SU-DHL-6 (cell line): ENCODE data around the gene MTA2.

Experiments used
- H2AFZ ChIP-seq: fragments of 200-600 bp; sonication (generic); 2 replicates; pipeline ENCODE4 v1.6.1; 2014; ENCODE audit warnings: low read depth, mild to moderate bottlenecking, moderate library complexity, mixed read lengths, antibody characterized with exemption, low read length; ENCODE audit not compliant: severe bottlenecking
- H3F3A ChIP-seq: fragments of 200-600 bp; shearing (Covaris generic); 2 replicates; pipeline ENCODE4 v1.6.0; 2016; ENCODE audit warnings: antibody characterized with exemption, mild to moderate bottlenecking; ENCODE audit not compliant: insufficient read depth
- H3K27ac ChIP-seq: fragments of 200-600 bp; sonication (generic); 2 replicates; pipeline ENCODE4 v1.5.1; 2016; ENCODE audit warnings: low read depth, mild to moderate bottlenecking, low read length, moderate library complexity, mixed read lengths
- H3K27me3 ChIP-seq: fragments of 200-600 bp; sonication (generic), shearing (Covaris generic); 2 replicates; pipeline ENCODE4 v1.6.0; 2014; ENCODE audit warnings: mild to moderate bottlenecking, low read length
- H3K36me3 ChIP-seq: fragments of 200-600 bp; sonication (generic); 2 replicates; pipeline ENCODE4 v1.6.1; 2014; ENCODE audit warnings: mild to moderate bottlenecking, low read length, mixed read lengths
- H3K4me2 ChIP-seq: fragments of 300-600, 200-600 bp; shearing (Covaris generic), sonication (generic); 2 replicates; pipeline ENCODE4 v1.6.0; 2014; ENCODE audit warnings: low read length, low read depth, mild to moderate bottlenecking; ENCODE audit not compliant: poor library complexity, severe bottlenecking
- H3K4me3 ChIP-seq: fragments of 200-600 bp; sonication (generic); 2 replicates; pipeline ENCODE4 v1.5.1; 2014; ENCODE audit warnings: antibody characterized with exemption, low read length, mild to moderate bottlenecking, mixed read lengths; ENCODE audit not compliant: insufficient read depth, poor library complexity, severe bottlenecking
- H3K79me2 ChIP-seq: fragments of 200-600 bp; sonication (generic); 2 replicates; pipeline ENCODE4 v1.6.1; 2014; ENCODE audit warnings: mild to moderate bottlenecking, low read length, moderate library complexity; ENCODE audit not compliant: insufficient read depth
- H3K9ac ChIP-seq: fragments of 200-600 bp; sonication (generic); 2 replicates; pipeline ENCODE4 v1.7.0; 2014; ENCODE audit warnings: mild to moderate bottlenecking, low read length
- H3K9me2 ChIP-seq: fragments of 200-600 bp; sonication (generic); replicated peaks from 2 replicates; pipeline ENCODE4 v1.6.1; 2014; ENCODE audit warnings: low read length; ENCODE audit not compliant: insufficient read depth
- H3K9me3 ChIP-seq: fragments of 200-600 bp; sonication (generic); 2 replicates; pipeline ENCODE4 v1.6.1; 2014; ENCODE audit warnings: low read length, mixed read lengths; ENCODE audit not compliant: insufficient read depth
- H4K20me1 ChIP-seq: fragments of 200-600 bp; sonication (generic); 2 replicates; pipeline ENCODE4 v1.6.1; 2014; ENCODE audit warnings: low read depth, mild to moderate bottlenecking, antibody characterized with exemption, low read length, moderate library complexity, mixed read lengths
- EZH2phosphoT487 ChIP-seq: fragments of 200-600 bp; sonication (generic), shearing (Covaris generic); conservative IDR thresholded peaks from 2 replicates; pipeline ENCODE4 v1.6.1; 2018; ENCODE audit warnings: mild to moderate bottlenecking, antibody characterized with exemption, low read length, moderate library complexity, mixed read lengths
- TF ChIP-seq, protein P1 (sequence below): fragments of 200-600 bp; sonication (generic); IDR thresholded peaks from one replicate; pipeline ENCODE4 v1.5.1; 2017; ENCODE audit warnings: antibody characterized with exemption, mild to moderate bottlenecking, low read length, moderate library complexity; ENCODE audit not compliant: insufficient read depth, poor library complexity, severe bottlenecking

MTA2 gene

GRCh38 chr11:62645946-62646824 lies 44.5 kb upstream of the MTA2 start, which contains the start of gene GANAB:
Gene GANAB (minus strand): TSS chr11:62646613. CDS start chr11:62646599, 14 bp downstream.
- H3K9me3 ChIP-seq = no peaks in the 10 kb centered on the region
- peaks cover 4% of the 10 kb centered on the region for H3F3A ChIP-seq
- H3K79me2 ChIP-seq = peaks cover 49% of the 10 kb centered on the region
- peak within 1 kb of the TSS; percentile 98 for H3K9ac ChIP-seq
- TF ChIP-seq EZH2phosphoT487 = no peak
- TF ChIP-seq, protein P1, sequence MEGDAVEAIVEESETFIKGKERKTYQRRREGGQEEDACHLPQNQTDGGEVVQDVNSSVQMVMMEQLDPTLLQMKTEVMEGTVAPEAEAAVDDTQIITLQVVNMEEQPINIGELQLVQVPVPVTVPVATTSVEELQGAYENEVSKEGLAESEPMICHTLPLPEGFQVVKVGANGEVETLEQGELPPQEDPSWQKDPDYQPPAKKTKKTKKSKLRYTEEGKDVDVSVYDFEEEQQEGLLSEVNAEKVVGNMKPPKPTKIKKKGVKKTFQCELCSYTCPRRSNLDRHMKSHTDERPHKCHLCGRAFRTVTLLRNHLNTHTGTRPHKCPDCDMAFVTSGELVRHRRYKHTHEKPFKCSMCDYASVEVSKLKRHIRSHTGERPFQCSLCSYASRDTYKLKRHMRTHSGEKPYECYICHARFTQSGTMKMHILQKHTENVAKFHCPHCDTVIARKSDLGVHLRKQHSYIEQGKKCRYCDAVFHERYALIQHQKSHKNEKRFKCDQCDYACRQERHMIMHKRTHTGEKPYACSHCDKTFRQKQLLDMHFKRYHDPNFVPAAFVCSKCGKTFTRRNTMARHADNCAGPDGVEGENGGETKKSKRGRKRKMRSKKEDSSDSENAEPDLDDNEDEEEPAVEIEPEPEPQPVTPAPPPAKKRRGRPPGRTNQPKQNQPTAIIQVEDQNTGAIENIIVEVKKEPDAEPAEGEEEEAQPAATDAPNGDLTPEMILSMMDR = no peak
- no peaks in the 10 kb centered on the region for H3K9me2 ChIP-seq
- peak within 1 kb of the TSS; percentile 79 for H3K27ac ChIP-seq
- H4K20me1 ChIP-seq = no peaks in the 10 kb centered on the region
- no peaks in the 10 kb centered on the region for H3K36me3 ChIP-seq
- no peaks in the 10 kb centered on the region for H3K27me3 ChIP-seq
- no peak within 1 kb of the TSS for H2AFZ ChIP-seq
- peak within 1 kb of the TSS; percentile 86 for H3K4me2 ChIP-seq
- H3K4me3 ChIP-seq = peak within 1 kb of the TSS; percentile 89

DNA sequence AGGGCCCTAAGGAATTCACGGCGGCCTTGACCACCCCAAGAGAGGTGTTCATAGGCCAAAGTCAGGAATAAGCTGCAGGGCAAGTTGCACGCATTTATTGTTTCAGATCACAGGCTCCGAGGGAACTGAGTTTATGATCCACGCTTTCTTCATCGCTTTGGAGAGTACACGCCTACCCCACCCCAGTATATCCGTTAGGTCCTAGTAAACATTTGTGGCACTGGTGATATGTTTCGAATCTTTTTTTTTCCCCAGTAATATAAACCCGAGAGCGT lies 43.9 kb upstream of the MTA2 start:
- peaks cover 4% of the 10 kb centered on the region for H3F3A ChIP-seq
- H3K4me2 ChIP-seq = peak overlapping the region; percentile 86
- TF ChIP-seq, protein P1 = no peak
- TF ChIP-seq EZH2phosphoT487 = no peak
- H3K9me3 ChIP-seq = no peaks in the 10 kb centered on the region
- no peaks in the 10 kb centered on the region for H3K27me3 ChIP-seq
- H3K4me3 ChIP-seq = peak overlapping the region; percentile 89
- H2AFZ ChIP-seq = no peak overlapping the region
- H3K9me2 ChIP-seq = no peaks in the 10 kb centered on the region
- peak overlapping the region; percentile 79 for H3K27ac ChIP-seq
- H3K9ac ChIP-seq = peak overlapping the region; percentile 98
- H3K36me3 ChIP-seq = no peaks in the 10 kb centered on the region
- H3K79me2 ChIP-seq = peaks cover 51% of the 10 kb centered on the region
- H4K20me1 ChIP-seq = no peaks in the 10 kb centered on the region

DNA sequence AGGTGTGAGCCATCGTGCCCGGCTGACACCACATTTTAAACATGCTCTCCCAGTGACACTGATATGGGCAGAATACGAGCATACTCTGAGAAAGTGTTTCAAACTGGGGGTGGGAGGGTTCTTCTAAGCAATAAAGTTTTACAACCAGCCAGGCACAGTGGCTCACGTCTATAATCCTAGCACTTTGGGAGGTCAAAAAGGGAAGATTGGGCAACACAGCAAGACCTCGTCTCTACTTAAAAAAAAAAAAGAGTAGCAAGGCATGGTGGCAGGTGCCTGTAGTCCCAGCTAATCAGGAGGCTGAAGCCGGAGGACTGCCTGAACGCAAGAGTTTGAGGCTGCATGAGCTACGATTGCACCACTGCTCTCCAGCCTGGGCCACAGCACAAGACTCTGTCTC lies 42.6 kb upstream of the MTA2 start:
- Histone ChIP-seq H3K9me2 (no peaks in the 10 kb centered on the region), H4K20me1 (no peaks in the 10 kb centered on the region), H3K9me3 (no peaks in the 10 kb centered on the region), H2AFZ (no peak overlapping the region), H3K27ac (no peak overlapping the region), H3K27me3 (no peaks in the 10 kb centered on the region), H3K9ac (no peak overlapping the region), H3F3A (peaks cover 4% of the 10 kb centered on the region), H3K4me2 (no peak overlapping the region), H3K36me3 (no peaks in the 10 kb centered on the region), H3K4me3 (no peak overlapping the region), H3K79me2 (peaks cover 57% of the 10 kb centered on the region)
- TF ChIP-seq EZH2phosphoT487 = no peak
- TF ChIP-seq, protein P1 = no peak
